ENCODE measurements around the gene LRRFIP1.
"Not testable (repeated sequence)": the region's sequence is repeated elsewhere in the genome, so short reads cannot be mapped to it uniquely, and the experiment has no call there.

The LRRFIP1 gene

GRCh38 chr2:237754182-237754581 is 126.8 kb downstream of the LRRFIP1 start:
- no peak for DNase-seq

- DNase-seq = no peak
Observed at GRCh38 chr2:237754626-237755248, 127.3 kb downstream of the LRRFIP1 start.

GRCh38 chr2:237757616-237758015 is 130.2 kb downstream of the LRRFIP1 start:
- DNase-seq = no peak

- no peak for DNase-seq
Observed at GRCh38 chr2:237758185-237758584, 130.8 kb downstream of the LRRFIP1 start.

GRCh38 chr2:237759176-237759575 is 131.8 kb downstream of the LRRFIP1 start:
- DNase-seq = no peak

GRCh38 chr2:237760506-237761502 is 133.4 kb downstream of the LRRFIP1 start:
- no peak for DNase-seq

- not testable (repeated sequence) for DNase-seq
Observed at GRCh38 chr2:237762291-237763182, 135.2 kb downstream of the LRRFIP1 start.

GRCh38 chr2:237763812-237764211 is 136.4 kb downstream of the LRRFIP1 start:
- no peak for DNase-seq

GRCh38 chr2:237765122-237765521 is 137.7 kb downstream of the LRRFIP1 start:
- DNase-seq = not testable (repeated sequence)

GRCh38 chr2:237765875-237766274 is 138.5 kb downstream of the LRRFIP1 start:
- no peak for DNase-seq

- no peak for DNase-seq
Observed at GRCh38 chr2:237766340-237766739, 139.0 kb downstream of the LRRFIP1 start.

- DNase-seq = no peak
Observed at GRCh38 chr2:237772513-237772912, 145.1 kb downstream of the LRRFIP1 start.

- no peak for DNase-seq
Observed at GRCh38 chr2:237773826-237774225, 146.4 kb downstream of the LRRFIP1 start.

GRCh38 chr2:237774811-237775553 is 147.6 kb downstream of the LRRFIP1 start:
- DNase-seq = no peak

- DNase-seq = no peak
Observed at GRCh38 chr2:237779521-237779920, 152.1 kb downstream of the LRRFIP1 start.

GRCh38 chr2:237782181-237782580 is 154.8 kb downstream of the LRRFIP1 start:
- DNase-seq = peak; percentile 36

- DNase-seq = not testable (repeated sequence)
Observed at GRCh38 chr2:237783678-237784077, 156.3 kb downstream of the LRRFIP1 start.

- no peak for DNase-seq
Observed at GRCh38 chr2:237786936-237787335, 159.5 kb downstream of the LRRFIP1 start.

GRCh38 chr2:237790353-237790752 is 163.0 kb downstream of the LRRFIP1 start:
- no peak for DNase-seq

GRCh38 chr2:237791977-237792727 is 164.8 kb downstream of the LRRFIP1 start:
- DNase-seq = no peak

- no peak for DNase-seq
Observed at GRCh38 chr2:237797253-237797652, 169.9 kb downstream of the LRRFIP1 start.
